ENCODE results near the gene SRPK1.

SRPK1 gene

GRCh38 chr6:35809809-35810208 lies 111.1 kb downstream of the SRPK1 start:
- DNase-seq: no peak

GRCh38 chr6:35808688-35809087 lies 112.2 kb downstream of the SRPK1 start:
- no peak for DNase-seq

- DNase-seq: peak; percentile 37
These were observed 115.7 kb downstream of the SRPK1 start, which contains the start of gene LHFPL5 for GRCh38 chr6:35804996-35805736. LHFPL5 (plus strand) TSS chr6:35805352; CDS start chr6:35805671, 319 bp downstream.

GRCh38 chr6:35801148-35801547 lies 119.8 kb downstream of the SRPK1 start:
- no peak for DNase-seq

- no peak for DNase-seq
These were observed 122.2 kb downstream of the SRPK1 start for GRCh38 chr6:35798706-35799105.

- no peak for DNase-seq
These were observed 122.9 kb downstream of the SRPK1 start for GRCh38 chr6:35797837-35798526.

- no peak for DNase-seq
These were observed 124.7 kb downstream of the SRPK1 start for GRCh38 chr6:35796236-35796635.

GRCh38 chr6:35795453-35796071 lies 125.3 kb downstream of the SRPK1 start:
- DNase-seq: no peak

GRCh38 chr6:35794536-35795452 lies 126.1 kb downstream of the SRPK1 start:
- no peak for DNase-seq

GRCh38 chr6:35790683-35791082 lies 130.2 kb downstream of the SRPK1 start:
- DNase-seq: no peak

GRCh38 chr6:35788423-35788982 lies 132.4 kb downstream of the SRPK1 start:
- no peak for DNase-seq

GRCh38 chr6:35787266-35788218 lies 133.4 kb downstream of the SRPK1 start:
- DNase-seq: no peak

GRCh38 chr6:35786810-35787209 lies 134.1 kb downstream of the SRPK1 start:
- DNase-seq: no peak

GRCh38 chr6:35786272-35786671 lies 134.6 kb downstream of the SRPK1 start:
- DNase-seq: no peak

GRCh38 chr6:35784200-35784599 lies 136.7 kb downstream of the SRPK1 start:
- no peak for DNase-seq
